Glutamatergic neuron (in vitro differentiated cells): ENCODE measurements around the gene ZNF76. TPM values are rescaled to one million over a fixed set of nuclear protein-coding genes. Genes with fewer than 3 reads are reported as not detected.
A peak's percentile ranks its signal among the peaks of the same experiment; 100 is the strongest.

Source experiments
- DNase-seq: peaks from one replicate; pipeline ENCODE4 v3.0.0; 2022
- H3K27ac Mint-ChIP-seq: one replicate; pipeline ENCODE4 v1.8.0; 2020; ENCODE audit warnings: mild to moderate bottlenecking, mixed read lengths, inconsistent platforms; ENCODE audit not compliant: unreplicated experiment
- H3K27me3 Mint-ChIP-seq: one replicate; pipeline ENCODE4 v1.8.0; 2020; ENCODE audit warnings: mild to moderate bottlenecking, moderate library complexity, mixed read lengths, inconsistent platforms; ENCODE audit not compliant: unreplicated experiment
- H3K36me3 Mint-ChIP-seq: one replicate; pipeline ENCODE4 v1.8.0; 2020; ENCODE audit warnings: mild to moderate bottlenecking, mixed read lengths, inconsistent platforms; ENCODE audit not compliant: unreplicated experiment
- H3K4me1 Mint-ChIP-seq: one replicate; pipeline ENCODE4 v1.8.0; 2020; ENCODE audit warnings: mild to moderate bottlenecking, low read depth, mixed read lengths, inconsistent platforms; ENCODE audit not compliant: unreplicated experiment
- H3K4me3 Mint-ChIP-seq: one replicate; pipeline ENCODE4 v1.8.0; 2020; ENCODE audit warnings: mild to moderate bottlenecking, mixed read lengths, inconsistent platforms; ENCODE audit not compliant: unreplicated experiment
- H3K9me3 Mint-ChIP-seq: one replicate; pipeline ENCODE4 v1.8.0; 2020; ENCODE audit warnings: mild to moderate bottlenecking, moderate library complexity, mixed read lengths, inconsistent platforms; ENCODE audit not compliant: unreplicated experiment
- CTCF ChIP-seq: fragments of 200-600 bp; sonication (generic); IDR thresholded peaks from one replicate; pipeline ENCODE4 v1.5.0; 2021; ENCODE audit not compliant: partially characterized antibody, unreplicated experiment
- long read RNA-seq: library from polyadenylated mRNA; unstranded; transcript quantifications from one replicate; pipeline ENCODE4 v2.0.0, GENCODE V29; 2020; ENCODE audit not compliant: unreplicated experiment
- total RNA-seq: library from RNA; stranded (reverse); fragmentation: NEBNext Ultra II Directional; extraction: Animal tissue kit (Norgen Biotek cat#: 25700); gene quantifications from one replicate; pipeline ENCODE4 v1.2.1, GENCODE V29; 2021; ENCODE audit not compliant: unreplicated experiment

The ZNF76 gene
- 38.3 TPM for total RNA-seq
- long read RNA-seq, partial matches to known transcripts = 6 of 16 reads
- long read RNA-seq, other reads (novel, unspliced or antisense) = 4 of 16 reads

GRCh38 chr6:35259194-35259947 is at the start of gene ZNF76:
ZNF76 (plus strand) TSS chr6:35259735; CDS start chr6:35281152, 21,417 bp downstream.
- no peaks in the 10 kb centered on the region for H3K36me3 Mint-ChIP-seq
- H3K9me3 Mint-ChIP-seq = peaks cover 2% of the 10 kb centered on the region
- peak; percentile 99 for DNase-seq
- peaks cover 8% of the 10 kb centered on the region for H3K4me1 Mint-ChIP-seq
- no peak for TF ChIP-seq CTCF
- peaks cover 6% of the 10 kb centered on the region for H3K27me3 Mint-ChIP-seq
- peak within 1 kb of the TSS; percentile 98 for H3K4me3 Mint-ChIP-seq
- H3K27ac Mint-ChIP-seq = peak within 1 kb of the TSS; percentile 98

DNA sequence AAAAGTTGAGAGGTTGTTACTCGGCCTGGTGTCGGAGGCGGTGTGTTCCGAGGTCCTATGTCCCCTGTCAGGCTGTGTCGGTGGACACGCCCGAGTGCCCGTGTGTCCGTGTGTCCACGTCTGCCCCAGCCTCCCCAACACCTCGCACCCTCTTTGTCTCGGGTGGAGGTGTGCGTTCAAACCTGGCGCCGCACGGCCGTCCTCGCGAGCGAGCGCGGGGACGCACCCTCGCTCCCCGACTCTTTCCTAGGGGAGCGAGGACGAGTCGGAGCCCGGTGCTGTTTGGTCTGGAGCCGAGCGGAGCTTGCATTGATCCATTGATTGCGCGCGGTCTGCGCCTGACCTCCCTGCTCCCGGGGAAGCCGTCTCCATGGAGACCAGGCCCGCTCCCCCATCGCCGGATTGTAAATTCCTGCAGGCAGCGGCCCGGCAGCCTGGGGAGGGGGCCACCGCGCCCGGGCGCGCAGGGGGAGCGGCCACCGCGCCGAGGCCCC is 46.2 kb upstream of the ZNF76 start:
- Mint-ChIP-seq H3K4me1 (peaks cover 20% of the 10 kb centered on the region), H3K36me3 (no peaks in the 10 kb centered on the region), H3K27me3 (peaks cover 32% of the 10 kb centered on the region), H3K9me3 (peaks cover 2% of the 10 kb centered on the region), H3K4me3 (peak overlapping the region; percentile 90), H3K27ac (no peak overlapping the region)
- peak; percentile 71 for DNase-seq
- TF ChIP-seq CTCF = no peak

DNA sequence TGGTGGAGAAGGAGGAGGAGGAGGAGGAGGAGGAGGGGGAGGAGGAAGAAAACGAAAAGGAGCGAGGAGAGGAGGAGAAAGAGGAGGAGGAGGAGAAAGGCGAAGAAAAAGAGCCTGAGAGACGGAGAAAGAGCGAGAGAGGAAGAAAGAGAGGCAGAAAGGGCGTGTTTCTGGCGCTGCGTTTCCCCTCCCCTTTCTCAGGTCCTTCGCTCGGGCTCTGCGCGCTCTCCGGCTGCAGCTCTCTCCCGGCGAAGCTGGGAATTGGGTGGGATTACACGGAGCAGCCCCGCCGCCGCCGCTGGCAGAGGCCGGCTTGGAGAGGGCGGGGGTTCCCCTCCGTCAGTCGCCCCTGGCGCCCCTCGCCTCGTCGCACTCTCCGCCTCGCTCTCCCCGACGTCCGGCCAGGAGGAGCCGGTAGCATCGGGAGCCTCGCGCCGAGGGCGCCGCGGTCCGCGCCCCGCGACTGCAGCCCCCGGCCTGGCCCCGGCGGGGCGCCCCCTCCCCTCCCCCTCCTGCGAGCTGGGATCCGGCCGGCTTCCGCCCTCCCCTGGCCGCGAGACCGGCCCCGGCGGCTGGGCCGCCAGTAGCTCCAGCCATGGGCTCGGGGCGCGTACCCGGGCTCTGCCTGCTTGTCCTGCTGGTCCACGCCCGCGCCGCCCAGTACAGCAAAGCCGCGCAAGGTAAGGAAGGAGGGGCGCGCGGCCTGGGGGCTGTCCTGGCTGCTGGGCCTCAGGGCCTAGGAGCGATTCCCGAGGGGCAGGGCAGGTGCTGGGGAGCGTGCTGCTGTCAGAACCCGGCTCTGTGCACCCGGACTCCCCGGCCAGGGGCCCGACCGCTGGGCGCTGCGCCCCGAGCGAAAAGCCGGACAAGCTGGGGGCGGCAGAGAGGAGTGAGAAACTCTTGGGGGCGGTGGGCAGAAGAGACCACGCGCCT is 45.4 kb upstream of the ZNF76 start, which contains the start of gene SCUBE3:
SCUBE3 (plus strand) TSS at position 133 of the 933 bp plus-strand sequence; CDS start at position 596, 463 bp downstream.
- Mint-ChIP-seq H3K27me3 (peaks cover 26% of the 10 kb centered on the region), H3K4me1 (peaks cover 20% of the 10 kb centered on the region), H3K4me3 (peak within 1 kb of the TSS; percentile 90), H3K9me3 (peaks cover 2% of the 10 kb centered on the region), H3K36me3 (no peaks in the 10 kb centered on the region), H3K27ac (peak within 1 kb of the TSS; percentile 48)
- DNase-seq = peak; percentile 72
- TF ChIP-seq CTCF = no peak

DNA sequence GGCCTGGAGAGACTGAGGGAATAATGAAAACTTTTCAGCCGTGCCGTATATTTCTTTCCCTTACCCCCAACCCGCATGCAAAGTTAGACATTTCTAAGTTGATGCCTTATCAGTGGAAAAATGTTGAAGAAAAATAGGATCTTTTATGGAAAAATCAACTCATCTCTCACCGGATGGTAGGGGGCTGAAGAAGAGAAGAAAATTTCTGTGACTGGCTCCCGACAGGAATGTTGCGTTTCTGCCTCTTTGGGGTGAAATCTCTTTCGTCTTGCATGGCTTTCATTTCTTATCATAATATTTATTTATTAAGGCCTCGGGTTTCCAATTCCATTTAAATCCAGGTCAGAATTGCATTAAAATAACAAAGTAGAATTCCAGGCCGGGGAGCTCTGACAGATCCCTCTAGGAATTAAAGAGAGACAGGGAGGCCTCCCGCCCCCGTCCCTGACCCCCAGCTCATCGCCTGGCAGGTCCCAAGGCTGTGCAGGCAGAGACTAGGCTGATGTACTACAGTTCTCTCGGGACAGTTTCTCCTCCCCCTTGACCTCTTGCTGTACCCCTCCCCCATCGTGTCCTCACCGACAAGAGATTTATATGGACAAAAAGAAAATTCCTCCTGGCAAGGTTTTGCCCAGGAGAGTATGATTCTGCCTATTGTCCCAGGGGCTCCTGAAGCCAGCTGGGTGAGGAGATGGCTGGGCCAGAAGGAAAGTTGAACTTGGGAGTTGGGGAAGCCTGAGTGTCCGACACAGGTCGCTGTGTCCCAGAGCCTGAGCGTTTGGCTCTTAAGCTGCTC is 44.5 kb upstream of the ZNF76 start:
- Mint-ChIP-seq H3K27me3 (peaks cover 27% of the 10 kb centered on the region), H3K4me3 (peak overlapping the region; percentile 74), H3K4me1 (peaks cover 20% of the 10 kb centered on the region), H3K9me3 (peaks cover 2% of the 10 kb centered on the region), H3K27ac (no peak overlapping the region), H3K36me3 (no peaks in the 10 kb centered on the region)
- no peak for DNase-seq
- no peak for TF ChIP-seq CTCF
